Esophagus mucosa (tissue), 1 donor: ENCODE measurements around the gene PLCB2. TPM values are rescaled to one million over a fixed set of nuclear protein-coding genes. Genes with fewer than 3 reads are reported as not detected.

Experiments
- total RNA-seq: library from RNA; stranded (reverse); gene quantifications from one replicate; pipeline ENCODE4 v1.2.4, GENCODE V29; 2023
- donor health status: DM: yes; HTN: yes; CAD: no.

Gene PLCB2
- total RNA-seq, 1 donor from 2014 or later: 4.2 TPM

Other genes with a start within 250 kb of the PLCB2 start
- 1.5 TPM for gene BMF, start 199.1 kb downstream of the PLCB2 start, total RNA-seq
- gene BUB1B, start 146.9 kb downstream of the PLCB2 start, total RNA-seq: 15.3 TPM
- 25.3 TPM for gene PAK6, start 68.9 kb downstream of the PLCB2 start, total RNA-seq
- gene ANKRD63, start 24.9 kb downstream of the PLCB2 start, total RNA-seq: not detected
- gene INAFM2, start 15.8 kb upstream of the PLCB2 start, total RNA-seq: 7.1 TPM
- 21.3 TPM for gene CCDC9B, start 33.0 kb upstream of the PLCB2 start, total RNA-seq
- not detected for gene PHGR1, start 43.1 kb upstream of the PLCB2 start, total RNA-seq
- 0.28 TPM for gene DISP2, start 50.3 kb upstream of the PLCB2 start, total RNA-seq
- gene KNSTRN, start 74.8 kb upstream of the PLCB2 start, total RNA-seq: 13.8 TPM
- 14.7 TPM for gene IVD, start 97.9 kb upstream of the PLCB2 start, total RNA-seq
- gene BAHD1, start 133.0 kb upstream of the PLCB2 start, total RNA-seq: 7.0 TPM
- 4.0 TPM for gene CHST14, start 163.0 kb upstream of the PLCB2 start, total RNA-seq